GM19043 (cell line): ENCODE measurements around the gene PDE7B.
"Not testable (repeated sequence)": the region's sequence is repeated elsewhere in the genome, so short reads cannot be mapped to it uniquely, and the experiment has no call there.

Experiments
- ATAC-seq: cut with Tn5 transposase; IDR thresholded peaks from one replicate; pipeline ENCODE4 v1.9.1; 2021; ENCODE audit warnings: low read depth; ENCODE audit not compliant: unreplicated experiment

PDE7B gene

DNA sequence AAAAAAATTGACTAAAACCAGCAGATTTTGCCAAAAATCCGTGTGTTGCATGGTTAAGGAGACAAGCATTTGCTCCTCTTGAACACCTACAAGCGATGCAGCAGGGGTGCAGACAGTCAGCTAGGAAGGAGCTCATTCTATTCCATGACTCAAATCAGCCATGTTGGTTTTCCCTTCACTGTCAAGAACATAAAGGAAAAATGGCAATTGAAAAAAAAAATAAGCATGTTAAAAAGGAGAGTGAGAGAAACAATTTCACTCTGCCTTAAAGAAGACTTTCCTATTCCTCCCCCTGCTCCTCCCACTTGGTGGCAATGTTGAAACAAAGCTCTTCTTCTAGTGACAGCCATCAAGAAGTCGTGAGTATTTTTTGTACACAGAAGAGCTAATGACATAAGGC, 283.2 kb downstream of the PDE7B start:
- no peak for ATAC-seq

DNA sequence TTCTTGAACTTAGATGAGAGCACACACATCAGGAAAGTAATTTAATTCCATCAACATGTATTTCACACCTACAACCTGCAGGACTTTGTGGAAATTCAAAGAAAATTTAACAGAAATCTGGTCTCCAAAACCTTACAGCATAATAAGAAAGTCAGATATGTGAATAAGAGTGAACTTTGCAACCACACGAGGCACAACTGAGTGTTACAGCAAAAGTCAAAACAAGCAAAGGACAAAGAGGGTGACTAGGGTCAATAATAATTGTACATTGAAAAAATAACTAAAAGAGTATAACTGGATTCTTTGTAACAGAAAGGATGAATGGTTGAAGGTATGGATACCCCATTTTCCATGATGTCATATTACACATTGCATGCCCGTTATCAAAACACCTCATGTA, 284.8 kb downstream of the PDE7B start:
- no peak for ATAC-seq

DNA sequence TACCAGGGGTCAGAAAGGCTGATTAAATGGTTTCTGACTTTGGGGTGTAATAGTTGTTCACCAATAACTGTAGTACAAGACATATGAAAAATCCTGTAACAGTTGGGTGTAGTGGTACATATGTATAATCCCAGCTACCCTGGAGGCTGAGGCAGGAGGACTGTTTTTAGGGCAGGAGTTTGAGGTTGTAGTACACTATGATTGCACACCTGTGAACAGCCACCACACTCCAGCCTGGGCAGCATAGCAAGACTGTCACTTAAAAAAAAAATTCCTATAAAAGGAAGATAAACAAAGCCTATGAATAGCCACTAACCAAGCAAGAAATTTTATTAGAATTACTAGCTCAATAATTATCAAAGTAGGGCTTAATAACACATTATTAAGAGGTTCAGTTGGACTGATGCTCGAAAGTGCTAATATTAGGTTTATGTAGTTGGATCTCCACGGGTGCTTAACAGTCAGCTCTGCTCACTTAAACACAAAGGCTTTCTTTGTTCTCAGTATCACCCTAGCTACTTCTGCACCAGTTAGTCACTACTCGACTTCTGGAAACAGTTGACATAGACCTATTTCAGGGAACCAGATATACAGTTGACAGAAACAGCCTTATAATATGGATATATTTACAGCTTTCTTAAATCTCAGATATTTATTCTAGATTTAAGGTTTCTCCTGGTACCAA, 285.6 kb downstream of the PDE7B start:
- no peak for ATAC-seq

DNA sequence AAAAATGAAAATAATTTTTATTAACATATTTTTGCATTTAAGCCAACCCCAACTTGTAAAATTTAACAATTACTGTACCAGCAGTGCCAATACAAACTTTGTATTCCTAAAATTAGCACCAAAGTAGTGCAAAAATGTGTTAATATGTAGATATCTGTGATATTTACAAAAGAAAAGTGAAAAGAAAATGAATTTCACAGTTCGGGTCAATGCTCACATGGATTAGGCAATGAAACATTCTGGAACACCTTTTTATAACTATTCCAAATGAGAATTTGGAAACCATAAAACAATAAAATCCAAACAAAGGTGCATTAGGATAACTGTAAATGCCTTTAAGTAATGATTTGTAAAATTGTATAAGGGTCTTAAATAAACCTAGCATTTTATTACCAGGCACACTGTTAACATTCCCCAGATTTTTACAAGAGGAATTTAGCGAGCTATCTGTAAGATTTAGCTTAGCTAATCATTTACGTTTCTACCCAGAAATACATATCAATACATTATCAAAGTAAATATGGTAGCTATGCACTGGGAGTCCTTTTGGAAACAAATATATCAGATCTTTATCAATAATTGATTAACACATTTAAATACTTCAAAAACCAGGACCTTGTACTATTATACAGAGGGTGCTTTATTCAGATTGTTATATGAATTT, 286.4 kb downstream of the PDE7B start:
- ATAC-seq = no peak

DNA sequence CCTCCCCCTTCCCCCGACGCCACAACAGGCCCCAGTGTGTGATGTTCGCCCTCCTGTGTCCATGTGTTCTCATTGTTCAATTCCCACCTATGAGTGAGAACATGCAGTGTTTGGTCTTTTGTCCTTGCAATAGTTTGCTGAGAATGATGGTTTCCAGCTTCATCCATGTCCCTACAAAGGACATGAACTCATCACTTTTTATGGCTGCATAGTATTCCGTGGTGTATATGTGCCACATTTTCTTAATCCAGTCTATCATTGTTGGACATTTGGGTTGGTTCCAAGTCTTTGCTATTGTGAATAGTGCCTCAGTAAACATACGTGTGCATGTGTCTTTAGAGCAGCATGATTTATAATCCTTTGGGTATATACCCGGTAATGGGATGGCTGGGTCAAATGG, 287.6 kb downstream of the PDE7B start:
- ATAC-seq = not testable (repeated sequence)

- ATAC-seq = no peak
These were observed 292.9 kb downstream of the PDE7B start for GRCh38 chr6:136144251-136145023.

GRCh38 chr6:136146130-136146529, 294.6 kb downstream of the PDE7B start:
- ATAC-seq = no peak

DNA sequence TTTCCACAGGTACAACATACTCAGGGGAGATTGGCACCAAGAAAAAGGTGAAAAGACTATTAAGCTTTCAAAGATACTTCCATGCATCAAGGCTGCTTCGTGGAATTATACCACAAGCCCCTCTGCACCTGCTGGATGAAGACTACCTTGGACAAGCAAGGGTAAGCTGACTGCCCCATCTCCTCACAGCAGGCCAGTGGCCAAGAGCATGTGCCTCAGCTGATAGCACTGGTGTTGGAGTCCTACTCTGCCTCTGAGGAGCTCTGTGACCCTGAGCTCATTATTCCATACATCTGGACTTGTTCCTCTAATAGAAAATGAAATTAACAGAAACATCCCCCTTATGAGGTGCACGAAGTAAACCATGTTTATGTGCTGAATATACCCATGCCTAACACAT, 295.8 kb downstream of the PDE7B start:
- ATAC-seq = no peak

DNA sequence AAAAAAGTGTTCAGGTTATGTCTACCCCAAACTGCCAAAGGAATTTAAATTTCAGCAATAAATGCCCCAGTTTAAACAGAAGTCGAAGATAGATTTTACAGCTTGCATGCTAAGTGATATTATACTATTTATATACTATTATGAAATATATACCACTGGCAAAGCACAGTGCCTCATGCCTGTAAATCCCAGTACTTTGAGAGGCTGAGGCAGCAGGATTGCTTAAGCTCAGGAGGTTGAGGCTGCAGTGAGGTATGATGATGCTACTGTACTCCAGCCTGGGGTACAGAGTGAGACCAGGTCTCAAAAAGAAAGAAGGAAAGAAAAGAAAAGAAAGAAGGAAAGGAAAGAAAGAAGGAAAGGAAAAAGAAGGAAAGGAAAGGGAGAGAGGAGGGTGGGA, 296.6 kb downstream of the PDE7B start:
- no peak for ATAC-seq

GRCh38 chr6:136148523-136148922, 297.0 kb downstream of the PDE7B start:
- ATAC-seq = no peak

GRCh38 chr6:136149311-136149710, 297.8 kb downstream of the PDE7B start:
- ATAC-seq = no peak

DNA sequence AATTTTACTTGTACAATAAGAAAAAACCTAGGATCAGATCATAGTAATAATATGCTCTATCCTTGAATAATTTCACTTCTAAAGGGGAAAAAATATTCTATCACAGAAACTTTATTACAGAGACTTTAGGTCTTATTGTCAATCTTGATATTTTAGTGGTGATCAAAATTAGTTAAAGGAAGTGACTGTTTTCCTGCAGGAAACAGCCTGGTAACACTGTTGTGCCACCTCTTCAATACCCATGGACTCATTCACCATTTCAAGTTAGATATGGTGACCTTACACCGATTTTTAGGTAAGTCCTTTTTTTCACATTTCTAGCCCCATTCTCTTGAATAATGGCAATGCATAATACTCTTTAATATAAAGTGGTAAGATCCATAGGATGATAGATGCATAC, 299.5 kb downstream of the PDE7B start:
- no peak for ATAC-seq

GRCh38 chr6:136153707-136154375, 302.3 kb downstream of the PDE7B start:
- no peak for ATAC-seq

- ATAC-seq = no peak
These were observed 303.7 kb downstream of the PDE7B start for GRCh38 chr6:136155191-136155590.

DNA sequence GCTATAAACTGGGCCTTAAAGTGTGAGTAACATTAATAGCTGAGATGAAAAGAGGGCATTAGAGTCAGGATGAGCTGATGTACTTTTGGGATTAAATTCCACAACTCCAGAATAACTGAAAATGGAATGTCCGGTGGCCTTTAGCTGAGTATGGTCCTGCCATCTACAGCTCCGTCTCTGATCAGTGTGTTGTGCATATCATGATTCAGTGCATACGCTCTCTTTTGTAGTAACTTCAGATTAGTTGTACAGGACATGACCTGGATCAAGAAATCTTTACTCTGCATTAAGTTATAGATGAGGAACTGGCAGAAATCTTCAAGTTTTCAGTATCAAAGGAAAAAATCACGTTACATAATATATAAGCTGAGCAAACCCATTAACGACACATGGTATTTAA, 306.2 kb downstream of the PDE7B start:
- no peak for ATAC-seq

- ATAC-seq = no peak
These were observed 306.9 kb downstream of the PDE7B start for GRCh38 chr6:136158387-136158821.

- no peak for ATAC-seq
These were observed 307.5 kb downstream of the PDE7B start for GRCh38 chr6:136158971-136159370.

DNA sequence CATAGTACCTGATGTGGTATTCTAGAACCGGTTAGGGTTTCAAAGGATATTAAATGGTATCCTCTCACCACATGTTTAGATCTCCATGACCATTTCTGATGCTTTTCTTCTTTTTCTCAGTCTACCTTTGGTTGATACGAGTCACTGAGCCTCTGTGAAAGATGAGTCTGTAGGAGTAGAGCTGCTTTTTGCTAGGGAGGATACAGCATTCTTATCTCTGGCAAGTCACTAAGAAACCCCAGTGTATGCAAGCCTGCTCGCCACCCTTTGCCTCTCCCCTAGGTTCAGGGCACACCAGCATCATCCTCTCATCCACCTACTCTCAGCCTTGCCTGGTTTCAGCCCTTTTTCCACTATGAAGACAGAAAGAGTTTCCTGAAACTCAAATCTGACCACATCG, 308.7 kb downstream of the PDE7B start:
- ATAC-seq = no peak

DNA sequence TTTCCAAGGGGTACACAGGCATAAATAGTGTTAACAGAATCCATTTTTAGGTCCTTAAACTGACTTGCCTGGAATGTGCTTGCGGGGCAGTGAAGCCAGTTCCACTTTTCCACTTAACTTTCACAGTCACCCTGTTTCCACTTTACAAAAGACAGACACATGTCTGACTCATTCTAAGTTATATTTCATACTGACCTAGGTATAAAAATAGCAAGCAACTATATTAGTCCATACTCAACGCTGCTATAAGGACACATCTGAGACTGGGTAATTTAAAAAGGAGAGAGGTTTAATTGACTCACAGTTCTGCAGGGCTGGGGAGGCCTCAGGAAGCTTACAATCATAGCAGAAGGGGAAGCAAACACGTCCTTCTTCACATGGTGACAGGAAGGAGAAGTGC, 310.4 kb downstream of the PDE7B start:
- no peak for ATAC-seq

GRCh38 chr6:136163260-136163659, 311.8 kb downstream of the PDE7B start:
- no peak for ATAC-seq

- no peak for ATAC-seq
These were observed 315.3 kb downstream of the PDE7B start for GRCh38 chr6:136166815-136167214.
